Epidermal melanocyte (primary cell): ENCODE data around the gene C3orf22.

ENCODE experiments used
- DNase-seq: peaks from one replicate; pipeline ENCODE4 v3.0.0; 2011; ENCODE audit warnings: low spot score; ENCODE audit not compliant: insufficient read length

Gene C3orf22

GRCh38 chr3:126528419-126528799, 30.3 kb downstream of the C3orf22 start:
- no peak for DNase-seq

- no peak for DNase-seq
These were observed 31.1 kb downstream of the C3orf22 start for GRCh38 chr3:126527455-126528211.

- no peak for DNase-seq
These were observed 31.7 kb downstream of the C3orf22 start for GRCh38 chr3:126527006-126527405.

GRCh38 chr3:126526668-126527005, 32.1 kb downstream of the C3orf22 start:
- no peak for DNase-seq

GRCh38 chr3:126525853-126526667, 32.7 kb downstream of the C3orf22 start:
- no peak for DNase-seq

GRCh38 chr3:126525091-126525852, 33.5 kb downstream of the C3orf22 start:
- DNase-seq, result no peak

GRCh38 chr3:126524429-126524988, 34.2 kb downstream of the C3orf22 start:
- no peak for DNase-seq

GRCh38 chr3:126523745-126524428, 34.8 kb downstream of the C3orf22 start, which contains the start of gene CHST13:
Gene CHST13, plus strand, starts transcription at chr3:126524155. Its CDS starts 178 bp downstream, at chr3:126524333.
- no peak for DNase-seq

- DNase-seq, result peak; percentile 83
These were observed 36.4 kb downstream of the C3orf22 start for GRCh38 chr3:126522363-126522788.

GRCh38 chr3:126521122-126521891, 37.4 kb downstream of the C3orf22 start:
- DNase-seq, result no peak

GRCh38 chr3:126519506-126520455, 39.0 kb downstream of the C3orf22 start:
- no peak for DNase-seq

GRCh38 chr3:126518779-126519177, 40.0 kb downstream of the C3orf22 start:
- DNase-seq, result no peak

- no peak for DNase-seq
These were observed 40.5 kb downstream of the C3orf22 start for GRCh38 chr3:126517986-126518778.

- no peak for DNase-seq
These were observed 41.3 kb downstream of the C3orf22 start, which contains the start of gene UROC1 for GRCh38 chr3:126517291-126517951. Gene UROC1, minus strand, starts transcription at chr3:126517773. Its CDS starts 54 bp downstream, at chr3:126517719.

GRCh38 chr3:126516936-126517290, 41.8 kb downstream of the C3orf22 start:
- no peak for DNase-seq

GRCh38 chr3:126516152-126516935, 42.4 kb downstream of the C3orf22 start:
- no peak for DNase-seq
